Activated CD8-positive, alpha-beta memory T cell treated with anti-CD3 and anti-CD28 coated beads, Interleukin-2, amount 50 U/mL, for 1 hour (primary cell): Measurements from ENCODE around the gene FAM185A.
"Not testable (repeated sequence)": the region's sequence is repeated elsewhere in the genome, so short reads cannot be mapped to it uniquely, and the experiment has no call there.

Experiments used
- DNase-seq: peaks from one replicate; pipeline ENCODE4 v3.0.0-alpha.2; 2020; ENCODE audit errors: extremely low read depth

Gene FAM185A

DNA sequence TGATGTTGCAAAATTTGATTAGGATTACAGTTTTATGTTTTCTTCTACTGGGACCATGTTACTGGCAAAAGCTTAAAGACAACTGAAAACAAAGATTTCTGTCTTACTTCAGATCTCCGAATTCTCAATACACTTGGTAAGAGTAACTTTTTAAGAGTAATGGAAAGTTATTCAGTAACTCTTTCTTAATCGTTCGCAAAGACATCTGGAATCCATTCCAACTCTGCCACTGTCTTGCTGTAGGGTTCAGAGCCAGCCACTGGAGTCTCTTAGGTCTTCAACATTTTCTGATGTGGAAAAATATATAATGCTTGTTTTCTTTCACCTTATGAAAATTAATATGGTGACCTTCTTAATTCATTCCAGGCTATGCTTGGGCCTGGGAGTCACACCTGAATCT is 29.9 kb downstream of the FAM185A start:
- not testable (repeated sequence) for DNase-seq

- DNase-seq: not testable (repeated sequence)
Measured at GRCh38 chr7:102780926-102781325, 32.1 kb downstream of the FAM185A start.

GRCh38 chr7:102788770-102789169 is 40.0 kb downstream of the FAM185A start:
- not testable (repeated sequence) for DNase-seq

DNA sequence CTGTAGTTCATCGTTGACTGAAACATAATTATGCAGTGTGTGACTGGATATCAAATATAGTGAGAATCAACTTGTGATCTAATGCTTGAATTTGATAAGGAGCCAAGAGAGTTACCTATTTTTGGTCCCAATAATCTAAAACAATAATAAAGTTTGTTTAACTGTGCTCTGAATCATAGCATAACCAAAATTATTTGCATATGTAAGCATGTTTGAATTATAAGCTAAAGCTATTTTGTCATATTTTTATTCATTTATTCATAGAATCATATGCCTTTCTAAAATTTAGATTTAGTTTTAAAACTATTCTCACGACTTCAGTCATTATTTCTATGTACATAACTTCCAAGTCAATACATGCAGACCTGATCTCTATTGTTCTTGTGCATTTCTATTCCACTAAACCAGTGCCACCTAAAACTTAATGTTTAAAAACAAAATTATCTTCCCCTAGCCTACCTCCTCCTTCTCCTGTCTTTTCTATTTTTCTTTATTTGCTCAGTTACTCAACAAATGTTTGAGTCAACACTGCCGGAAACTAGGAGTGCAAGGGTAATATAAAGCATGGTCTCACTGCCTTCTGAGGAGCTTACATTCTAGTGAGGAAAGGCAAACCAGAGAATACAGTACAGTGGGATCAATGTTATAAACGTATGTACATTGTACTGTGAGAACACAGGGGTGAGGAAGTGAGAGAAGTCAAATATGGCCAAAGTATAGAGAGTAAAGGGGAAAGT is 41.7 kb downstream of the FAM185A start:
- not testable (repeated sequence) for DNase-seq

- not testable (repeated sequence) for DNase-seq
Measured at GRCh38 chr7:102791367-102791766, 42.6 kb downstream of the FAM185A start.

GRCh38 chr7:102791831-102792230 is 43.0 kb downstream of the FAM185A start:
- DNase-seq: not testable (repeated sequence)

DNA sequence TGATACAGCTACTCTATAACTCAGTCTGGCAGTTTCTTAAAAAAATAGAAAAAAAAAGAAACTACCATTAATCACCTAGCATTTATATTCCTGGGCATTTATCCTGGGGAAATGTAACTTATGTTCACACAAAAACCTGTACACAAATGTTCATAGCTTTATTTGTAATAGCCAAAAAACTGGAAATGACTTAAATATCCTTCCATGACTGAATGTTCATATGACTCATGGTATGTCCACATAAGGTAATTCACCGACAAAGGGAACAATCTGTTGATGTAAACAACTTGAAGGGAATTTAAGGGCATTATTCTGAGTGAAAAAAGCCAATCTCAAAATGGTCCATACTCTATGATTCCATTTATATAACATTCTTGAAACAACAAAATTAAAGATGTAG is 45.8 kb downstream of the FAM185A start:
- DNase-seq: not testable (repeated sequence)

GRCh38 chr7:102795987-102796595 is 47.3 kb downstream of the FAM185A start:
- DNase-seq: not testable (repeated sequence)

DNA sequence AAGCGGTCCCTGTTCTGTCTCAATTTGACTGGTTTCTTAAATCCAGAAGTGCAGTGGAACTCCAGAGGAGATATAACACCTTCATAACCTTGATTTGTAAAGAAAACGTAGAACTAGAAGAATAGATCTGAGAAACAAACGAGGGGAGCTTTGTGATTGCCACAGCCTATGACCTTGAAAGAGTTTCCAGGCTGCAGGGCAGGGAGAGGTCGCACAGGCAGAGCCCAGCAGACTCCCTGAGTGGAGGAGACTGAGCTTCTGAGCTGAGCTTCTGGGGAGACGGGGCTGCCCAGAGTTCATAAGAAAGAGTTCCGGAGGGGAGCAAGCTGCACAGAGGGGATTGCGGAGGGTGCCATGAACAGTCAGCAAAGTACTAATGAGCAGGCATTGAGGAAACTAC is 57.8 kb downstream of the FAM185A start:
- no peak for DNase-seq

DNA sequence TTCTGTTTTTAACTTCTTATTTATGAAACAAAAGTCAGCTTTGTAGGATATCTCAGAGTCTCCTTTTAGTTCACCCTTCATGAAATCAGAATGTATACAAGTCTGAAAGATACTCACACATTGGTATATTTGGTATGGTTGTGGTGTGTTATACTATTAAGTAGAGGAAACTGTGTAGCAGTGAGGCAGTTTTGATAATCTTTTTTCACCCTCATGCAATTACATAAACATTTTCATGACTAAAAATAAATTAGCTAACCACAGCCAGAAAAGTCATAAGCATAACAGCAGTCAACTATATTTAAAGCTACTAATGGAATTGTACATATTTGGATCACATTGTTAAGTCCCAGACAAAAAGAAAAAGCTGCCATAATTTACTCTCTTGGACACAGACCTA is 62.1 kb downstream of the FAM185A start:
- no peak for DNase-seq

GRCh38 chr7:102811942-102812678 is 63.3 kb downstream of the FAM185A start:
- no peak for DNase-seq

DNA sequence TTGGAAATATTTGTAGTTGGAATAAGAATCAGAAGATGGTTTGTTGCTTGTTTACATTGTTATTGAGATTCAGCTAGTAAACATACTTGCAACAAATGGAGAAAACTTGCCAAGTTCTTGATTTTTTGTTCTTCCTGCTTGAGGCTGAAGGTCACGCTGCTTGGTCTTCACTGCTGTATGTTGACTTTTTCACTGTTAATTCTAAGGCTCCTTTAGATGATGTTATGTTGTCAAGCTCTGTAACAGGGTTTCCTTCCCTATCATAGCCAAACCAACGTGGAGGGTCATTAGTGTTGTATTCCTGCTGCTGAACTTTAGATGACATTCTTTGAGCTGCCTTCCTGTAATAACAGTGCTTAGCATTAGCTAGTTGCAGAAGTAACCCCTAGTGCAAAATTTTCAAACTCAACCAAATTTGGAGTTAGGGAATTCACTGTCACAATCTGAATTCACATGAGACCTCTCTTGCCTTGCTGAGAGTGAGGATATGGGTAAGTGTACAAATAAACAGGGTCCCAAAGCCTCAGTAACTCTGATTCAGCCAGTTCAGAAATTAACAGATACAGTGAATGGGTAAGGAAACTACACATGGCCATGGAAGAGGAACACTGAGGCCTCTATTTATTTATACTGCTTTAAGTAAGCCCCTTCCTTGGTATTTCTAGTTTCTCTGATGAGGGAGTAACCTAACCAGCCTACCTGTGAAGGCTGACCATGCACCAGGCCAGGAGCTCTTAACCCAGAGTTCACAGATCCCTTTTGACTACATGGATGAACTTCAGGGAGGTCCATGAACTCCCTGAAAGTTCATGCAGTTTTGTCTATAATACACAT is 64.6 kb downstream of the FAM185A start:
- no peak for DNase-seq

DNA sequence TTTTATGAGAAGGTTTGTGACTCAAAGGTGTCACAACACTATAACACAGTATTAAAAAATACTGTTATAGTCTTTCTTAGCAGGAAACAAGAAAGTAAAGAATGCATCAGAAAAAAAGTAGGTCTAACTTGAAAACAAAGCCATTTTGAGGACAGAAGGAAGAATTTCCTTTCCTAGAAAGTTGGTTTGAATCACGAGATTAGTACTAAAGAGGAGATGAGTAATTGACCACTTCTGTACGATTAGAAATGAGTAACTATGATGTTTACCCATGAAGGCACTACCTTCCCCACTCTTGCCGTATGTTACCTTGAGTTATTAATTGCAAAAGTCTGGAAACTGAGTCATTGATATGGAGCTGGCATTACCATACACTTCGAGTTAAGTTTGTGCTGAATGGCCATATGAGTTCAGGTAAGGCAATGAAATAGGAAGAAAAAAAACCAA is 65.2 kb downstream of the FAM185A start:
- no peak for DNase-seq

- no peak for DNase-seq
Measured at GRCh38 chr7:102817616-102818573, 69.1 kb downstream of the FAM185A start.

GRCh38 chr7:102819151-102819550 is 70.4 kb downstream of the FAM185A start:
- no peak for DNase-seq

GRCh38 chr7:102821994-102822747 is 73.4 kb downstream of the FAM185A start:
- DNase-seq: no peak

DNA sequence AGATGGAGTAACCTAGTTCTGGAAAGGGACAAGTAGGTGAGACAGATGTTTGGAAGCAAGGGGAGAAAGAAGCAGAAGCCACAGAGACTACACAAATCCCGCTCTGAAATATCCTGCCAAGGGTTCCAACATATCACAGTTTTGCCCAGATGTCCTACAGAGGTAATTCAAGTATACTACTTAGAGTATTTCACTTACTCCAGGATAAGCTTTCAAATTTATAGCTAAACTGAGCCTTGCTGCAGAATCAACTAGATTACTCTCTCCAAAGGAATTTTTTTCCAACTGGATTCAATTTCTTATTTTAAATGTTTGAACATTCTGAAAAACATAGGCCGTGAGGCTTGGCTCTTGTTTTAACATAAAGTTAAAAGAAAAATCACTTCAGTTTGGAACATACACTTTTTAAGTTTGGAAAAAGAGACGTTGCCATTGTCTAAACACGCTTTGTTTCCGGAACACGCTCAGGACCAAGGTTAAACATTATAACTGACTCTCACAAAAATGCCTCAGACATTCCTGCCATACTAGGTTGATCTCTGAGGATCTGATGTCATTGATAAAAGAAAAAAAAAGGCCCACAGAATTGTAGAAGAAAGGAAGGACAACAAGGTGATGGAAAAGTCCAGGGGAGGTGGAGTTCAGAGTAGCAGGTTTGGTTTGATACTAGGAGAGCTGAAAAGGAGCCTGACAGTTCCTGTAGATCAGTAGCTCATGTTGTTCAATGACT is 74.8 kb downstream of the FAM185A start:
- DNase-seq: no peak

- DNase-seq: no peak
Measured at GRCh38 chr7:102828286-102828685, 79.5 kb downstream of the FAM185A start.

- no peak for DNase-seq
Measured at GRCh38 chr7:102829075-102829474, 80.3 kb downstream of the FAM185A start.
